GM19328 (cell line): ENCODE measurements around the gene CREB5.
"Not testable (repeated sequence)": the region's sequence is repeated elsewhere in the genome, so short reads cannot be mapped to it uniquely, and the experiment has no call there.

ENCODE experiments used
- ATAC-seq: cut with Tn5 transposase; IDR thresholded peaks from one replicate; pipeline ENCODE4 v1.9.1; 2021; ENCODE audit warnings: mild to moderate bottlenecking, moderate library complexity; ENCODE audit not compliant: unreplicated experiment

The CREB5 gene

DNA sequence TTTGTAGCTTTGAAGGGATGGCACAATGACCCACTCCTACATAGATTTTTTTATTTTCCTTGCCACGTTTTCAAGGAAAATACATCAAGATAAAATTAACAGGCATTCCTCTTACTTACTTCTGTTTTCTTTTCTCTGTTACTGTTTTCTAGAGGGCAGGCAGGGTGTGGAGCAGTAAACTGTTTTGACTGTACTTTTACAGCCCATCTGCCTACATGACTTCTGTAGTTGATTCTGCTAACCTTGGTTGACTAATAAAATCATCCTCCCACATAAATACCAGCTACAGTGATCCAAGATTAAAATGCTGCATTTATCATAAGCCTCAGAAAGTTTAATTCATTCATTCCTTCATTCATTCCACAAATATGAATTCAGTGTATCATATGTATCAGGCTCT is 387.3 kb downstream of the CREB5 start:
- no peak for ATAC-seq

- no peak for ATAC-seq
These were observed 387.8 kb downstream of the CREB5 start for GRCh38 chr7:28800150-28800549.

DNA sequence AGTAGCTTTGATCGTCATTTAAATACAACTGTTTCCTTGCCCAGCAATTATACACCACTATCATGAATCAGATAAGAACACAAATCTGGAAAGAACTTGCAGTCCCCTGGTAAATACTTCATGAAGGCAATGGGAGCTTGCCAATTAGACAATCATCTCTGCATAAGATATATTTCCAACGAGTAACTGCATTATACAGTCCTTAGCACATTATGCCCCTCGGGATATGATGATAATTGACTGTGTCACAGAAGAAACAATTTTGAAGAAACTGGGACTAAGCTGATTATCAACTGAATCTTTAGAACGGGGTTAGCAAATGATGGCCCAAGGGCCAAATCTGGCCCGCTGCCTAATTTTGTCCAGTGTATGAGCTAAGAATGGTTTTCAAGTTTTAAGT is 390.1 kb downstream of the CREB5 start:
- no peak for ATAC-seq

DNA sequence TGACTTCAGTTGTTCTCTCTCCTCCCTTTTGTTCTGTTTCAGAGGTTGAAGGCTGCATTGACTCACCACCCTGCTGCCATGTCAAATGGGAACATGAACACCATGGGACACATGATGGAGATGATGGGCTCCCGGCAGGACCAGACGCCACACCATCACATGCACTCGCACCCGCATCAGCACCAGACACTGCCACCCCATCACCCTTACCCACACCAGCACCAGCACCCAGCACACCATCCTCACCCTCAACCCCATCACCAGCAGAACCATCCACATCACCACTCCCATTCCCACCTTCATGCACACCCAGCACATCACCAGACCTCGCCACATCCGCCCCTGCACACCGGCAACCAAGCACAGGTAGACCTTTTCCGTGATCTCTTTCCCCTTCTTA is 391.8 kb downstream of the CREB5 start:
- no peak for ATAC-seq

DNA sequence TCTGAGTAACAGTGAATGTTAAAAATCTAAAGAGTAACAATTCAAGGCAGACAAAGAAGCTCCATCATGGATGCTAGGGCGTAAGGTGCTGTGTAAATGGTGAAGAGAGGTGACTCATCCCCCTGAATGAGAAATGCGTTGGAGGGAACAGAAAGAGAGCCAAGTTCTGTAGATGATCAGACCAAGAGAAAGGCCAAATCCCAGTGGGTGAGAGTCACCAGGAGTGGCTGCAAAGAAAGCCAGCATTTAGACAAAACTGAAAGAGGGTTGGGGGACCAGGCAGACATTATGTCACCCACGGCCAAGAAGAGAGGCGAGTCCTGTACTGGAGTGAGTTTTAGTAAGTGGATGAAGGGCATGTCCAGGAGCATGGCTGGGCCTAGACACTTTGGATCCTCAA is 392.7 kb downstream of the CREB5 start:
- no peak for ATAC-seq

- no peak for ATAC-seq
These were observed 394.5 kb downstream of the CREB5 start for GRCh38 chr7:28806841-28807240.

DNA sequence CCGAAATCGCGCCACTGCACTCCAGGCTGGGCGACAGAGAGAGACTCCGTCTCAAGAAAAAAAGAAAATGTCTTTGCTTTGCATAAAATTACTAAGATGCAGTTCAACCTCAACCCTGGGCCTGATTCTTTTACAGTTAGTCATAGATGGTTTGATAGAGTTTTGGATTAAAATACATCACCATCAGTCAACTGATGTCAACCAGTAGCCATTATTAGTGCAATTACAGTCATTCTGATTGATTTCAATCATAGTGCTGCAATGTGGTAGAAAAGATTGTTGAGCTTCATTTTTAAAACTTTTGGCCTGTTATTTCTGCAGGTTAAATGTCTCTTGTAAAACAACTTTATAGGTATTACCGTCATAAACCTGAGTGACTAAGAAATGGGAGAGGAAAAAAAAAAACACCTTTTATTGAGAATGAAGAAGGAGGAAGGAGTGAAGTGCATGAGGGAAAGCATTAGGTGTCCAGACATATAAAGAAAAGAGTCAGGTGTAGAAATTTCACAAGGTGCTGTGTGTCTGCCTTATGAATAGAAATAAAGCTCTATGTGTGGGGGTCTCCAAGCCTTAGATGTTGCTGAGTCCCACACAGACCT is 395.2 kb downstream of the CREB5 start:
- no peak for ATAC-seq

DNA sequence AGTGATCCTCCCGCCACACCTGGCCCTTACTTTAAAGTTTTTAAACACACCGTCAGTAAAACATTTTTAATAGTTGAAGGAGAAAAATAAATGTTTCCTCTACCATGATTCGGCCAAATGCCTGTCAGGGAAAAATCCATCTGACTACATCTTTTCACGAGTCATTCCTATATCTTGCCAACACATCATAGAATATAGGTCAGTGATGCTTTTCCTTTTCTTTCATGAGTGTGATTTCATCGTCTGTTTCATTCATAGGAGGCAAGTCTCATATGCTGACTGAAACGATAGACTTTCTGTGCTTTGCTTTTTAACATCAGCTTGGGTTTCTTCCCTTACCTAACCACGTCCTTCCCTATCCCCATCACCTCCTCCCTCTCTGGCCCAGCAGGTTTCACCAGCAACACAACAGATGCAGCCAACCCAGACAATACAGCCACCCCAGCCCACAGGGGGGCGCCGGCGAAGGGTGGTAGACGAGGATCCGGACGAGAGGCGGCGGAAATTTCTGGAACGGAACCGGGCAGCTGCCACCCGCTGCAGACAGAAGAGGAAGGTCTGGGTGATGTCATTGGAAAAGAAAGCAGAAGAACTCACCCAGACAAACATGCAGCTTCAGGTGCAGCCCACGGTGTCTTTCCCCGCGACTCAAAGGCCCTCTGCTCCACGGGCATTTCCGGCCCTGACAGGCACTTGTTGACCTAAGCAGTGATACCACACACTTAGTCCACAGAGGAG is 396.6 kb downstream of the CREB5 start:
- no peak for ATAC-seq

- no peak for ATAC-seq
These were observed 398.7 kb downstream of the CREB5 start for GRCh38 chr7:28811008-28811407.

- no peak for ATAC-seq
These were observed 399.5 kb downstream of the CREB5 start for GRCh38 chr7:28811701-28812430.

DNA sequence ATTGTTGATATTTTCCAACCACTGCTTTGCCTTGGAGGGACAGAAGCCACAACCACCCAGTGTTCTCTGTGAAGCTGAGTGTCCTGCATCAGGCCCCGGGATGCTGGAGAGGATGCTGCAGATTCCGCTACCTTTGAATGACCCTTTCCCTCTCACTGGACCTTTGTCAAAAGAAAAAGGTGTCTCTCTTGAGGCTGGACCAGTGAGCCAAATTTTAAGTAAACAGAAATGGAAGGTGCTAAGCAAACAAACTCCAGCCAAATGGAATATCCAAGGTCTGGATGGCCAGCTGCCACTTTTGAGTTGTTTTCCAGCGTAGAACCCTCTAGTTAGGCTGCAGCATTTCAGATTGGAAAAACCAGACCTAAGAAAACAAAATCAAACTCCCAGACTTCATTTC is 400.3 kb downstream of the CREB5 start:
- ATAC-seq: no peak

DNA sequence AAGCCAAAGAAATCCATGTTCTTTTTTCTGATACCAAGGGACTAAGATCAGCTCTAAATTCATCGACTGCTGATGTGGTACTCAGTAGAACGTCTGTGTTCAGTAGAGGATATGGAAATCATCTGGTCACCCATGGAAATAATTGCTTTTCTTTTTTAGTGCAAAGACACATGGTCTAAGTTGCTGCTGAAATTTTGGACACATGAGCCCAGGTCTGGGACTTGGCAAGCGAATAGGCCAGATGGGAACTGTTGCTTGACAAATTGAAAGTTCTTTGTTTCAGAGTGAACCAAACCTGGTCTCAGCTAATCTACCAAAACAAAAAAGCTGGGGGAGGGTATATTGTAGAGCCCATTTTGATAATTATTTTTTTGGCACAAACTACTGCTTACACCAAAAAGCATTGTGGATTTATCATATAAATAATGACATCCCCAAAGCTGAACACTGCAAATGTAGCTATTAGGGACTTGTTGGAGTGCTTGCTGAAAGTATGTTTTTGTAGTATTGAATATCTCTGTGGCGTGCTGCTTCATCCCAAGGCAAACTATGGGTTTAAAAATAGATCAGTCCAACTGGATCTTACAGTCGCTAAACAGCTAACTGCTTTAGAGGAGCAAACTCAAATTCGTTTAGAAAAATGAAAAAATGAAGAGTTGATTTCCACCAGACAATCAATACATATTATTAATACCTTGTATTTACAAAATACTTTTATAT is 401.1 kb downstream of the CREB5 start:
- ATAC-seq: no peak

DNA sequence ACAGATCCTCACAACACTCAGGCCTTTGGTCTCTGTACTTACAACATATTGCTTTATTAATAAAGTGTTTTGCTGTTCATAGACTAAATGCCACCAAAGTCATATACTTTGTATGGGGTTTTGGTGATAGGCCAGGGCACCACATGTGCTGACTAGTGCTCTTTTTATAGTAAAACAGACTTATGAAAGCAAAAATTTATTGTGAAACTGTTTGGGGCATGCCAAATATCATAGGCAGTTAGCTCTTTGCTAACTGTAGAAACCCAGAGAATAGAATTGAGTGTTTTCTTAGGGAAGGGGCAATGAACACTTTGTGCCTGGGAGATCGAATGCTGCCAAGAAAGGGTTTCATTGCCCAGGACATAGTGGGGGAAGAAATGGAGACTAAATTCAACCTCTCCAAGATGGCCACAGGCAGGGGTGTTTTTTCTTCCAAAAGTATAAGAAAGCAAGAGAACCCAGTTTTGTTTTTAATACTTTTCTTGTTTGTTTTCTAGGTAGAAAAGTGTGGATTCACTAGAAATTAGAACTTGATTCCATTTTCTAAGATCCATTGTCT is 403.1 kb downstream of the CREB5 start:
- peak; percentile 35 for ATAC-seq

- ATAC-seq: peak; percentile 66
These were observed 403.6 kb downstream of the CREB5 start for GRCh38 chr7:28815928-28816373.

GRCh38 chr7:28818996-28819395 is 406.7 kb downstream of the CREB5 start:
- ATAC-seq: no peak

GRCh38 chr7:28823582-28823981 is 411.3 kb downstream of the CREB5 start:
- ATAC-seq: no peak

DNA sequence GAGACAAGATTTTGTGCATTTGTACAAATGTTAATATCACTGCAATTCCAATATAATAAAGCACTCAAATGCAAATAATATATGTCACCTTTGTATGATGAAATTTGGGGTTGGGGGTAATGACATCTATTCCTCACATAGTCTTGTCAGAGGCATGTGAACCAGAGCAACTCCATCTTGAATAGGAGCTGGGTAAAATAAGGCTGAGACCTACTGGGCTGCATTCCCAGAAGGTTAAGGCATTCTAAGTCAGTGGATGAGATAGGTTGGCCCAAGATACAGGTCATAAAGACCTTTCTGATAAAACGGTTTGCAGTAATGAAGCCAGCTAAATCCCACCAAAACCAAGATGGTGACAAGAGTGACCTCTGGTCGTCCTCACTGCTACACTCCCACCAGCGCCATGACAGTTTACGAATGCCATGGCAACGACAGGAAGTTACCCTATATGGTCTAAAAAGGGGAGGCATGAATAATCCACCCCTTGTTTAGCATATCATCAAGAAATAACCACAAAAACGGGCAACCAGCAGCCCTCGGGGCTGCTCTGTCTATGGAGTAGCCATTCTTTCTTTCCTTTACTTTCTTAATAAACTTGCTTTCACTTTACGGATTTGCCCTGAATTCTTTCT is 413.6 kb downstream of the CREB5 start:
- not testable (repeated sequence) for ATAC-seq

- ATAC-seq: no peak
These were observed 418.5 kb downstream of the CREB5 start for GRCh38 chr7:28830846-28831245.

- ATAC-seq: no peak
These were observed 420.4 kb downstream of the CREB5 start for GRCh38 chr7:28832669-28833068.

GRCh38 chr7:28835800-28836199 is 423.5 kb downstream of the CREB5 start:
- no peak for ATAC-seq

- ATAC-seq: no peak
These were observed 424.4 kb downstream of the CREB5 start for GRCh38 chr7:28836716-28837115.
